NAMALWA (cell line): ENCODE measurements around the gene IL3RA.
"Not testable (repeated sequence)": the region's sequence is repeated elsewhere in the genome, so short reads cannot be mapped to it uniquely, and the experiment has no call there.

Source experiments
- DNase-seq: peaks from one replicate; pipeline ENCODE4 v3.0.0-alpha.2; 2015; ENCODE audit warnings: low spot score

The IL3RA gene

DNA sequence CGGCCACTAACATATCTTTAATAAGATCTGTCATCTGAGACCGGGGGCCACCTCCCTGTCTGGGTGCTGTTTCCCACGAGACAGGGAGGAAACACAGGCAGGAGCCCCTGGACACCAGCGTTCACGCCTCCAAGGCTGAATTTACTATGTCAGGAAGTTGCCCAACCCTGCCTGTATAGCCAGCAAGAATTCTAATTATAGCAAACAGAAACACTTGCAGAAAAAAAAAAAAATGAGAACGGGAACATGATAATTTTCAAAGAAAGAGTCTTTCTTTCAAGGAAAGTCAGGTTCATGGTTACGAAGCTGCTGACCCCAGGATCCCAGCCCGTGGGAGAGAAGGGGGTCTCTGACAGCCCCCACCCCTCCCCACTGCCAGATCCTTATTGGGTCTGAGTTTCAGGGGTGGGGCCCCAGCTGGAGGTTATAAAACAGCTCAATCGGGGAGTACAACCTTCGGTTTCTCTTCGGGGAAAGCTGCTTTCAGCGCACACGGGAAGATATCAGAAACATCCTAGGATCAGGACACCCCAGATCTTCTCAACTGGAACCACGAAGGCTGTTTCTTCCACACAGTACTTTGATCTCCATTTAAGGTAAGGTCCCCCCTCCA, at the start of gene IL3RA:
Gene IL3RA, plus strand, starts transcription at position 455 of the 613 bp plus-strand sequence. CDS start 4,981 bp downstream, outside the sequence.
- no peak for DNase-seq

GRCh38 chrX:1289535-1289934, 47.0 kb upstream of the IL3RA start:
- no peak for DNase-seq

DNA sequence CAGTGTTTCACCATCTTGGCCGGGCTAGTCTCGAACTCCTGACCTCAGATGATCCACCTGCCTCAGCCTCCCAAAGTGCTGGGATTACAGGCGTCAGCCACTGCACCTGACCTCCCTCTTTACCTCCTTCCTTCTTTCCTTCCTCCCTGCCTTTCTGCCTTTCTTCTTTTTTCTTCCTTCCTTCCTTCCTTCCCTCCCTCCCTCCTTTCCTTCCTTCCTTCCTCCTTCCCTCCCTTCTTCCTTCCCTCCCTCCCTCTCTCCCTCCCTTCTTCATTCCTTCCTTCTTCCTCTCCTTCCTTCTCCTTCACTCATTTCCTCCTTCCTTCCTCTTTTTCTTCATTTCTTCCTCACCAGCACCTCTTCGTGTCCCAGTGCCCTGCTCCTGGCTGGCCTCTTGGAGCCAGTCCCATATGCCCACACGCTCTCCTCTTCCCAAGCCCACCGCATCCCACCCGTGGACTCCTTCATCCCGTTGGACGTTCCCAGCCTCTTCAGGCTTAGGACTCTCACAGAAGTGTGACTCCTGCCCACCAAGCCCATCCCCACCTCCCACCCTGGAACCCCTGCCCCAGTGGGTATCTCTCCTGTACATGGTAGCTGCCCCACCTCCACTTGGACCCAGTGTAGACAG, 45.4 kb upstream of the IL3RA start:
- DNase-seq, result no peak

- no peak for DNase-seq
Measured at GRCh38 chrX:1292575-1293290, 43.9 kb upstream of the IL3RA start.

DNA sequence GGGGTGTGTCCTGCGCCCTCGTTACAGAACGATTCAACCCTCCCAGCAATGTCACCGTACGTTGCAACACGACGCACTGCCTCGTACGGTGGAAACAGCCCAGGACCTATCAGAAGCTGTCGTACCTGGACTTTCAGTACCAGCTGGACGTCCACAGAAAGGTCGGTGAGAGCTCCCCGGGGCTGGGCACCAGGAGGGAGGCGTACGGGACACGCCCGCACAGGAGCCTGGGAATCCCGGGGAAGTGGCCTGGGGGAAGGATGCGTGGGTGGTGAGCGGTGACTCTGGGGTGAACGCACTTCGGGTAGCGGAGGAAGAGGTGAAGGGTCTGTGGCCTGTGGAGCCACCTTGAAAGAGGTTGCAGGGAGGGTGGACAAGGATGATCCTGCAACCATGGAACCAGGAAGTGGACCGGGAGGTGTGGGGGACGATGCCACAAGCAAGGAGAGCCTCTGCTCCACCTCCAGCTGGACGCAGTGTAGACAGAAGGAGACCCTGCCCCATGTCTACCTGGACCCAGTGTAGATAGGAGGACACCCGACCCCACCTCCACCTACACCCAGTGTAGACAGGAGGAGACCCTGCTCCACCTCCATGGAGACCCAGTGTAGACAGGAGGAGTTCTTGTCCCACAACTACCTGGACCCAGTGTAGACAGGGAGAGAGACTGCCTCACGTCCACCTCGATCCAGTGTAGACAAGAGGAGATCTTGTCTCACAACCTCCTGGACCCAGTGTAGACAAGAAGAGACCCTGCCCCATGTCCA, 42.1 kb upstream of the IL3RA start:
- no peak for DNase-seq

DNA sequence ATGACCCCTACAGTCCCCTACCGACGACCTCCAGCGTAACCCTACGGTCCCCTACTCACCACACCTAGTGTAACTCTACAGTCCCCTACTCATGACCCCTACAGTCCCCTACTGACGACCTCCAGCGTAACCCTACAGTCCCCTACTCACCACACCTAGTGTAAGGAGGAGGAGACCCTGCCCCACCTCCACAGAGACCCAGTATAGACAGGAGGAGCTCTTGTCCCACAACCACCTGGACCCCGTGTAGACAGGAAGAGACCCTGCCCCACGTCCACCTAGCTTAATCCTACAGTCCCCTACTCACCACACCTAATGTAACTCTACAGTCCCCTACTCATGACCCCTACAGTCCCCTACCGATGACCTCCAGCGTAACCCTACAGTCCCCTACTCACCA, 41.0 kb upstream of the IL3RA start:
- no peak for DNase-seq

- not testable (repeated sequence) for DNase-seq
Measured at GRCh38 chrX:1297591-1297990, 39.0 kb upstream of the IL3RA start.

DNA sequence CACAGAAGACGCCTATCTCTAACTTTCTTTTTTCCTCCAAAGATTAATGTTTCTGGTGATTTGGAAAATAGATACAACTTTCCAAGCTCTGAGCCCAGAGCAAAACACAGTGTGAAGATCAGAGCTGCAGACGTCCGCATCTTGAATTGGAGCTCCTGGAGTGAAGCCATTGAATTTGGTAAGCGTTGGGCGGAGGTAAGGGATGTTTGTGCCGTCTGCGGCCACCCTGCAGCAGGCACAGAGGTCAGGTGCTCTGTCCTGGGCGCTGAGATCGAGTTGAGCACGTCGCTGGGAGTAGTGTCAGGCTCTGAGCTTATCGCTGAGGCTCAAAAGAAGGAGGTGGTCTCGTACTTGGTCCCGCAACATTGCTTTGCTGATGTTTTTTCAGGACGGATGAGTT, 36.1 kb upstream of the IL3RA start:
- DNase-seq, result no peak

DNA sequence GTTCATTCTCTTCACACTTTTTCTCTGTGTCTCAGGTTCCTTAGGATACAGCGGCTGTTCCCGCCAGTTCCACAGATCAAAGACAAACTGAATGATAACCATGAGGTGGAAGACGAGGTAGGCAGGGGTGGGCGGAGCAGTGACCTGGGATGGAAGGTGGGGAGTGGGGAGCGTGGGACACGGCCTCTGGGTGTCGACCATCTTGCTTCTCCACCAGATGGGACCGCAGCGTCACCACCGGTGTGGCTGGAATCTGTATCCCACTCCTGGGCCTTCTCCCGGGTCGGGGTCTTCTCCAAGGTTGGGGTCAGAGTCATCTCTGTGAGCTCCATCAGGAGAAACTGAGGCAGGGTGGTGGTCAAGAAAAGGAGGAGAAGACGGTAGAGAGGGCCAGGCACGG, 31.2 kb upstream of the IL3RA start:
- DNase-seq, result no peak

GRCh38 chrX:1306909-1307625, 29.5 kb upstream of the IL3RA start:
- DNase-seq, result peak; percentile 13

DNA sequence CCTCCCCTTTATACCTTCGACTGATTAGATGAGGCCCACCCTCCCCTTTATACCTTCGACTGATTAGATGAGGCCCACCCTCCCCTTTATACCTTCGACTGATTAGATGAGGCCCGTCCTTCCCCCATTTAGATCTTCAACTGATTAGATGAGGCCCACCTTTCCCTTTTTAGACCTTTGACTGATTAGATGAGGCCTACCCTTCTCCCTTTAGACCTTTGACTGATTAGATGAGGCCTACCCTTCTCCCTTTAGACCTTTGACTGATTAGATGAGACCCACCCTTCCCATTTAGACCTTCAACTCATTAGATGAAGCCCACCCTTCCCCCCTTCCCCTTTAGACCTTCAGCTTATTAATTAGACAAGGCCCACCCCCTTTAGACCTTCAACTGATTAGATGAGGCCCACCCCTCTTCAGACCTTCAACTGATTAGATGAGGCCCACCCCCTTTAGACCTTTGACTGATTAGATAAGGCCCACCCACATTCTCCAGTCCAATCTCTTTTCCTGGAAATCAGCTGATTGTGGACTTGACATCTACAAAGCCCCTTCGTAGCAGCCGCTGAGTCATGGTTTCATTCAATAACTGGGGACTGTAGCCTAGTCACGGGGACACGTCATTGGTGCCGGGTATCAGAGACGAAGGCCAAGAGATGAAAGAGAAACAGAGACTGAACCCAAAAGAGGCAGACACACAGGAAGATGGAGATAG, 28.8 kb upstream of the IL3RA start:
- no peak for DNase-seq

DNA sequence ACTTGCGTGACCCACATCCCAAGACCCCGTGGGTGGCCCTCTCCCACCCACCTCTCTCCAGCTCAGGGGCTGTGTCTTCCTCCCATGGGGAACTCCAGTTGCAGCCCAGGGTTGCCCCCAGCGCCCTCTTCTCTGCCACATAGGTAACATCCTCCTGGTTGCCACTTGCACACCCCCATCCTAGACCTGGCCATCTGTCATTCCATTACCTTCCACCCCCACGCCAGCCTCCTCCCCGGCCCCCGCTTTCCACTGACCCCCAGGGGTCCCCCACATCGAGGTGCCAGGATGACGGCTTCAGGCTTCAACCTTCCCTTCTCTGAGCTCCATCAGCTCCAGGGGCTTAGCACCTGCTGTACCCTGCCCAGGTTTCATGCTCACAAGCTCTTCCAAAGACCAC, 28.1 kb upstream of the IL3RA start:
- no peak for DNase-seq

DNA sequence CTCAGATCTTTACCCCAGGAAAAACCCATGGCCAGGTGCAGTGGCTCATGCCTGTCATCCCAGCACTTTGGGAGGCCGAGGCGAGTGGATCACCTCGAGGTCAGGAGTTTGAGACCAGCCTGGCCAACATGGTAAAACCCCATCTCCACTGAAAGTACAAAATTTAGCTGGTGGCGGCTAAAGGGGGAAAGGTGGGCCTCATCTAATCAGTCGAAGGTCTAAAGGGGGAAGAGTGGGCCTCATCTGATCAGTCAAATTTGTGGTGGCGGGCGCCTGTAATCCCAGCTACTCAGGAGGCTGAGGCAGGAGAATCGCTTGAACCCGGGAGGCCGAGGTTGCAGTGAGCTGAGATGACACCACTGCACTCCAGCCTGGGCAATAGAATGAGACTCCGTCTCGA, 27.7 kb upstream of the IL3RA start:
- not testable (repeated sequence) for DNase-seq

DNA sequence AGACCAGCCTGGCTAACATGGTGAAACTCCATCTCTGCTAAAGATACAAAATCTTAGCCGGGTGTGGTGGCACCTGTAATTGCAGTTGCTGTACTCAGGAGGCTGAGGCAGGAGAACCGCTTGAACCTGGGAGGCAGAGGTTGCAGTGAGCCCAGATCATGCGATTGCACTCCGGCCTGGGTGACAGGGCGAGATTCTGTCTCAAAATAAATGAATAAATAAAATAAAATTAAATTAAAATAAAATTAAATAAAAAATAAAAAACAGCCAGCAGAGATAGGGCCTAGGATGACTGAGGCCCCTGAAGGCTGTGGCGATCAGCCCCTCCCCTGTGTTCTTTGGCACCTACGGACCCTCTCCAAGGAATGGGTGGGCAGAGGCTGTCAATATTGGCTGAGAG, 22.8 kb upstream of the IL3RA start:
- DNase-seq, result no peak

DNA sequence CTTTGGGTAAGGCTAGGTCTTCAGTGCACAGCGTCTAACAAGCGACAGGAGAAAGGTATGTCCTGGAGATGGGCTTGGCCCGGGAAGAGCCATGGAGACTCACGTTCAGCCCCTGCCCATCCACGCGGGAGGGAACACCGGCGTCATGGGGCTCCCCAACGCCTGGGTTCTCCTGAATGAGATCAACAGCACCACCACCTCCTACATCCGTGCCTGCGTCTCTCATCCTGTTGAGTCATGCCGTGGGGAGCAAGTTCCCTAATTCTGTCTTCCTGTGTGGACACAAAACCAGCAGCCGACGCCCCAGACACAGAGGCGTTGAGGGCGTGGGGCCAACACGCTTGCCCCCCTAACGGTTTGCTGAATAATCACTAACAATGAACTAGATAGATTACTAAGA, 20.1 kb upstream of the IL3RA start:
- no peak for DNase-seq

- no peak for DNase-seq
Measured at GRCh38 chrX:1321674-1322073, 14.9 kb upstream of the IL3RA start.

DNA sequence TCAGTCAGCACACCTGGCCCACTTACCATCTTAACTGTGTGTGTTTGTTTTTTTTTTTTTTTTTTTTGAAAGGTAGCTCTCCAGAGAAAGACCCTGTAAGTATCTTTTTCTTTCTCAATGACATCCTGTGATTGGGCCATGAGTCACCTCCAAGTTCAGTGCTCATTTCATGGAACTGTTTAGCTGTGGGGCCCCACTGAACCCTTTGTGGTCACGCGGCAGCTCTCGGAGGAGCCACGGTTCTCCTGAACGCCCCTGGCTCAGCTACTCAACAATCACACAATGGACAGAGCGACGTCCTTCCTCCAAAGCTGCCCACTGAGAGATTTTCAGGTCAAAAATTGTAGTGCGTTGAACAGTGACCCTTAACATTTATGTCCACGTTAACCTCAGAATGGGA, 14.2 kb upstream of the IL3RA start:
- no peak for DNase-seq

DNA sequence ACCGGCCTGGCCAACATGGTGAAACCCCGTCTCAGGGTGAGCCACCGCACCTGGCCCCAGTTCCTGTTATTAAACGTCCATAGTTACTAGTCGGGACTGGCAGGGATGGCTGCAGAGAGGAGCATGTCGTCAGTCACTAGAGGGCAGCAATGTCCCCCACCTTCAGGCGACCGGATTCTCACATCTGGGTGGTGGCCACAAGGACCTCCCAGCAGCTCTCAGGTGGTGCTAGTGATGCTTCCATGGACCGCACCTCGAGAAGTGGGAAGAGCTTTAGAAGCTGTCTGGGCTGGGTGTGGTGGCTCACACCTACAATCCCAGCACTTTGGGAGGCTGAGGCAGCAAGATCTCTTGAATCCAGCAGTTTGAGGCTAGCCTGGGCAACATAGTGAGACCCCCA, 13.3 kb upstream of the IL3RA start:
- peak; percentile 56 for DNase-seq

- no peak for DNase-seq
Measured at GRCh38 chrX:1325515-1326116, 11.0 kb upstream of the IL3RA start.

GRCh38 chrX:1327651-1328304, 8.8 kb upstream of the IL3RA start:
- no peak for DNase-seq
